Fibroblast of lung (primary cell): ENCODE results near the gene CSTF3.

ENCODE experiments used
- EZH2 ChIP-seq: IDR thresholded peaks from 2 replicates; pipeline ENCODE4 v1.5.1; 2012; ENCODE audit warnings: low read length, control low read depth, mild to moderate bottlenecking; ENCODE audit errors: missing control alignments
- TF ChIP-seq, protein P1 (sequence below), 2 donors: IDR thresholded peaks in 1 of 2; conservative IDR thresholded peaks in 1 of 2; 1 replicate in 1 of 2; 2 replicates in 1 of 2; pipeline ENCODE4 v1.5.1; 2011 to 2012; ENCODE audit warnings: low read length in 2 of 2, control low read depth in 1 of 2, inconsistent platforms in 1 of 2, low read depth in 1 of 2, mild to moderate bottlenecking in 1 of 2

DNA sequence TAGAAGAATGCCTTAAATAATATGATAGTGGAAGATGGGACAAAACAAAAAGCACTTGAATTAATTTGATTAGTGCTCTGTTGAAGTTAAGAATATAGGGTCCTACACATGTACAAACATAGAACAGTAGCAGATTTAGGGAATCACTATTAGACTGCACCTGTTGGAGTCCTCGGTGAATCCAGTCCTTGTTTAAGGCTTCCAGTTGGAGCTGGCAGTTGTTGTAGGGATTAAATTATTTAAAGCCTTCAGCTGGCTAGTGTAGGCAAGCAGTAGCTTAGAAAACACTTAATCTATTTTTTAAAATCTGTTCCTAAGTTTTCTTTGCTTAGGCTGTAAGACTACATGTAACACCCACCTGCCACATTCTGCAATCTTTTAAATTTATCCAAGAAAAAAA is 24.5 kb upstream of the CSTF3 start:
- TF ChIP-seq, protein P1, sequence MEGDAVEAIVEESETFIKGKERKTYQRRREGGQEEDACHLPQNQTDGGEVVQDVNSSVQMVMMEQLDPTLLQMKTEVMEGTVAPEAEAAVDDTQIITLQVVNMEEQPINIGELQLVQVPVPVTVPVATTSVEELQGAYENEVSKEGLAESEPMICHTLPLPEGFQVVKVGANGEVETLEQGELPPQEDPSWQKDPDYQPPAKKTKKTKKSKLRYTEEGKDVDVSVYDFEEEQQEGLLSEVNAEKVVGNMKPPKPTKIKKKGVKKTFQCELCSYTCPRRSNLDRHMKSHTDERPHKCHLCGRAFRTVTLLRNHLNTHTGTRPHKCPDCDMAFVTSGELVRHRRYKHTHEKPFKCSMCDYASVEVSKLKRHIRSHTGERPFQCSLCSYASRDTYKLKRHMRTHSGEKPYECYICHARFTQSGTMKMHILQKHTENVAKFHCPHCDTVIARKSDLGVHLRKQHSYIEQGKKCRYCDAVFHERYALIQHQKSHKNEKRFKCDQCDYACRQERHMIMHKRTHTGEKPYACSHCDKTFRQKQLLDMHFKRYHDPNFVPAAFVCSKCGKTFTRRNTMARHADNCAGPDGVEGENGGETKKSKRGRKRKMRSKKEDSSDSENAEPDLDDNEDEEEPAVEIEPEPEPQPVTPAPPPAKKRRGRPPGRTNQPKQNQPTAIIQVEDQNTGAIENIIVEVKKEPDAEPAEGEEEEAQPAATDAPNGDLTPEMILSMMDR (conservative IDR thresholded peaks at IDR 0.05 in 1 of 2, IDR thresholded peaks at IDR 0.05 in 1 of 2; ENCODE audit: low read depth in 1 of 2, low read length in 2 of 2): no peak
- no peak for TF ChIP-seq EZH2
